Stimulated activated memory B cell treated with anti-CD40 and anti-IgM and Interleukin-4, amounts not matched to agents 10 μg/mL and 1 μg/mL and 100 μg/mL, for 72 hours (primary cell): ENCODE results near the gene SMAD7.

Experiments used
- ATAC-seq: fragments of 150-1000 bp; cut with Tn5 transposase; 2 replicates; pipeline ENCODE4 v1.10.0; 2021
- H3K27ac Mint-ChIP-seq: one replicate; pipeline ENCODE4 v1.8.0; 2022; ENCODE audit warnings: mild to moderate bottlenecking, mixed read lengths
- H3K27me3 Mint-ChIP-seq: one replicate; pipeline ENCODE4 v1.8.0; 2022; ENCODE audit warnings: mixed read lengths
- H3K36me3 Mint-ChIP-seq: one replicate; pipeline ENCODE4 v1.8.0; 2022; ENCODE audit warnings: mixed read lengths
- H3K4me1 Mint-ChIP-seq: one replicate; pipeline ENCODE4 v1.8.0; 2022; ENCODE audit warnings: mixed read lengths
- H3K4me3 Mint-ChIP-seq: one replicate; pipeline ENCODE4 v1.8.0; 2022; ENCODE audit warnings: mild to moderate bottlenecking, moderate library complexity, mixed read lengths
- H3K9me3 Mint-ChIP-seq: one replicate; pipeline ENCODE4 v1.8.0; 2022; ENCODE audit warnings: mixed read lengths

Gene SMAD7

GRCh38 chr18:48957136-48957535 is 6.4 kb upstream of the SMAD7 start:
- ATAC-seq: no peak
- H3K4me1 Mint-ChIP-seq: peaks cover 7% of the 10 kb centered on the region
- H3K9me3 Mint-ChIP-seq: no peaks in the 10 kb centered on the region
- H3K36me3 Mint-ChIP-seq: no peaks in the 10 kb centered on the region
- no peak overlapping the region for H3K27ac Mint-ChIP-seq
- no peak overlapping the region for H3K4me3 Mint-ChIP-seq
- H3K27me3 Mint-ChIP-seq: peaks cover 2% of the 10 kb centered on the region

- H3K36me3 Mint-ChIP-seq: no peaks in the 10 kb centered on the region
- H3K4me3 Mint-ChIP-seq: no peak overlapping the region
- peaks cover 7% of the 10 kb centered on the region for H3K4me1 Mint-ChIP-seq
- H3K27ac Mint-ChIP-seq: peak overlapping the region; percentile 68
- ATAC-seq: no peak
- H3K9me3 Mint-ChIP-seq: no peaks in the 10 kb centered on the region
- no peaks in the 10 kb centered on the region for H3K27me3 Mint-ChIP-seq
Measured at GRCh38 chr18:48956356-48956755, 5.6 kb upstream of the SMAD7 start.

- H3K4me1 Mint-ChIP-seq: peaks cover 7% of the 10 kb centered on the region
- no peaks in the 10 kb centered on the region for H3K27me3 Mint-ChIP-seq
- H3K27ac Mint-ChIP-seq: peak overlapping the region; percentile 68
- no peaks in the 10 kb centered on the region for H3K9me3 Mint-ChIP-seq
- no peaks in the 10 kb centered on the region for H3K36me3 Mint-ChIP-seq
- no peak for ATAC-seq
- H3K4me3 Mint-ChIP-seq: no peak overlapping the region
Measured at GRCh38 chr18:48955830-48956261, 5.1 kb upstream of the SMAD7 start.

- Mint-ChIP-seq H3K4me1 (peaks cover 7% of the 10 kb centered on the region), H3K27me3 (no peaks in the 10 kb centered on the region), H3K27ac (peak overlapping the region; percentile 68), H3K9me3 (no peaks in the 10 kb centered on the region), H3K36me3 (no peaks in the 10 kb centered on the region), H3K4me3 (no peak overlapping the region)
- no peak for ATAC-seq
Measured at GRCh38 chr18:48954886-48955819, 4.4 kb upstream of the SMAD7 start.

- Mint-ChIP-seq H3K4me1 (peaks cover 19% of the 10 kb centered on the region), H3K27ac (peak overlapping the region; percentile 100), H3K27me3 (no peaks in the 10 kb centered on the region), H3K9me3 (no peaks in the 10 kb centered on the region), H3K36me3 (peaks cover 11% of the 10 kb centered on the region), H3K4me3 (peak overlapping the region; percentile 98)
- no peak for ATAC-seq
Measured at GRCh38 chr18:48953104-48953706, 2.4 kb upstream of the SMAD7 start.

GRCh38 chr18:48952287-48953103 is 1.7 kb upstream of the SMAD7 start:
- no peaks in the 10 kb centered on the region for H3K9me3 Mint-ChIP-seq
- H3K27me3 Mint-ChIP-seq: no peaks in the 10 kb centered on the region
- peak overlapping the region; percentile 98 for H3K4me3 Mint-ChIP-seq
- H3K4me1 Mint-ChIP-seq: peaks cover 27% of the 10 kb centered on the region
- peak overlapping the region; percentile 100 for H3K27ac Mint-ChIP-seq
- peaks cover 18% of the 10 kb centered on the region for H3K36me3 Mint-ChIP-seq
- peak; percentile 61 for ATAC-seq

DNA sequence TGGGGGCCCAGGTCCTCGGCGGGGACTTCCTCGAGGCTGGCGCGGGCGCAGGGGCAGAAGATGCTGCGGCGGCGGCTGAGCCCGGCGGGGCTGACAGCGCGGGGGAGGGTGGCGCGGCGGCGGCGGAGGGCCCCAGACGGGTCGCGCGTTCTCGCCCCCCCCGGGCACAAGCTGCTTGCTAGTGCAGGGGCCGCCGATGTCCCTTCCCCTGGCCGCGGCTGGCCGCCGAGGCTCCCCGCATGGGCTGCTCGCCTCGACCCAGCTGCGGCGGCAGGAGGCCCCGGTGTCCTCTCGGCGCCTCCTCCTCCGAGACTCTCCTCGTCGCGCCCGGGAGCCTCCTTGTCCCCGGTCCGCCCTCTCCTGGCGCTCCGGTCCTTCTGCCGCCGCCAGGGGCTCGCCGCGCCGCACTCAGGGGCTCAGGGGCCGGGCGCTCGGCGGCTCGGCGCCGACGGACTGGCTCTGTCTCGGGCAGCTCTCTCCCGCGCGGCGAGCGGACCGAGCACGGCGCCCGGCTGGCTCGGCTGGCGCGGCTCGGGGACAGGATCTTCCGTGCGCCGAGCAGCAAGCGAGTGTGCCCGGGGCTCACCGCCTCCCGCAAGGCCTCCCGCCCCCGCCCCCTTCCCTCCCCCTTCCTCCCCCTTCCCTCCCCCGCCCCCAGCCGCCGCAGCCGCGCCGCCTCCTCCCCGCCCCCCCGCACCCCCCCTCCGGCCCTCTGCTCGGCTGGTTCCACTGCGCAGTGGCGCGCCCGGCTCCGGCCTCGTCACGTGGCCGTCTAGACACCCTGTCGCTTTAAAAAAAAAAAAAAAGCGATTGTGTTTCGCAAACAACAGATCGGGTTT is 902 bp upstream of the SMAD7 start:
- peaks cover 26% of the 10 kb centered on the region for H3K36me3 Mint-ChIP-seq
- ATAC-seq: peak; percentile 75
- H3K4me3 Mint-ChIP-seq: peak overlapping the region; percentile 98
- H3K27ac Mint-ChIP-seq: peak overlapping the region; percentile 100
- no peaks in the 10 kb centered on the region for H3K27me3 Mint-ChIP-seq
- no peaks in the 10 kb centered on the region for H3K9me3 Mint-ChIP-seq
- peaks cover 35% of the 10 kb centered on the region for H3K4me1 Mint-ChIP-seq

GRCh38 chr18:48949606-48950535 is 894 bp downstream of the SMAD7 start:
- H3K27me3 Mint-ChIP-seq: no peaks in the 10 kb centered on the region
- H3K9me3 Mint-ChIP-seq: no peaks in the 10 kb centered on the region
- ATAC-seq: peak; percentile 24
- H3K4me1 Mint-ChIP-seq: peaks cover 46% of the 10 kb centered on the region
- peak overlapping the region; percentile 100 for H3K27ac Mint-ChIP-seq
- peaks cover 34% of the 10 kb centered on the region for H3K36me3 Mint-ChIP-seq
- peak overlapping the region; percentile 100 for H3K4me3 Mint-ChIP-seq

DNA sequence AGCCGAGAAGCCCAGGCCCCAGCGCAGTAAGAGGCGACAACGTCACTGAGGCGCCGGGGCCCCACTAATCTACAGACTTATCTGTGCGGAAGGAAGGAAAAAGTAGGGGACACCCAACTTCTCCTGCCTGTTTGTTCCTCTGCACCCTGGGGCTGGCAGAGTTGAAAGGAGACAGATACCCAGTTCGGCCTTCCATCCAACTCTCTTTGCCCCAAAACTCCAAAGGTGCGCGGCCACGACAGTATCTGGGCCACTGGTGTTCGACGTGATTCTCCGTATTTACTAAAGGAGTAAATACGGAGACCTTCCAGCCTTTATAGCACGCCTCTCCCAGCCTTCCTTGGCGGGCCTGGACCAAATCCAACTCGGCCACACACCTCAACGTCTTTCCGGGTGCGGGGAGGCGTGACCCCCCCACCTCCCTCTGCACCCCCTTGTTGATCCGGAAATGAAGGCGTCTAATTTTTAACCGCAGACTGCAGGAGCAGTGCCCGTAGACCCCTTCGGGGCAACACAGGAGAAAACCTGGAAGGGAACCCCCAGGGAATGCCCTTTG is 1.6 kb downstream of the SMAD7 start:
- Mint-ChIP-seq H3K4me1 (peaks cover 53% of the 10 kb centered on the region), H3K36me3 (peaks cover 41% of the 10 kb centered on the region), H3K27me3 (no peaks in the 10 kb centered on the region), H3K4me3 (peak overlapping the region; percentile 100), H3K9me3 (no peaks in the 10 kb centered on the region), H3K27ac (peak overlapping the region; percentile 100)
- ATAC-seq: no peak

GRCh38 chr18:48948112-48949049 is 2.4 kb downstream of the SMAD7 start:
- Mint-ChIP-seq H3K4me3 (peak overlapping the region; percentile 100), H3K36me3 (peaks cover 49% of the 10 kb centered on the region), H3K27ac (peak overlapping the region; percentile 100), H3K27me3 (no peaks in the 10 kb centered on the region), H3K9me3 (no peaks in the 10 kb centered on the region), H3K4me1 (peaks cover 61% of the 10 kb centered on the region)
- peak; percentile 1 for ATAC-seq

DNA sequence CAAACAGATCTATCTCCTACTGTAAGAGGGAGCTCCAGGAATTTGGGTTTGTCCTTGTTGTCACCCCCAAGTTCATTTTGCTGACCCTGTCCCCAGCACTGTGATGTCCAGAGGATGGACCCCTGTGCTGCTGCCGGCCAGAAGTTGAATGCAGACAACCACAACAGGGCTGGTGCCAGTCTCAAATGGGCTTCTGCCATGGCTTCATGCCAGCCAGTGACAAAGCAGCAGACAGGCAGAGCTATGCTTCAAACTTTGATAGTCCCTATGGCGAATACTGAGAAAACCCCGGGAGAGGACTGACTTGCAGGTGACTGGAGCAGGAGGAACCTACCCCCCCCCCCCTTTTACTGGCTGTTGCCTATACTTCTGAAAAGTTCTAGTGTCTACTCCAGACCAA is 3.2 kb downstream of the SMAD7 start:
- H3K4me3 Mint-ChIP-seq: peak overlapping the region; percentile 100
- peaks cover 69% of the 10 kb centered on the region for H3K4me1 Mint-ChIP-seq
- no peak for ATAC-seq
- H3K27ac Mint-ChIP-seq: peak overlapping the region; percentile 100
- no peaks in the 10 kb centered on the region for H3K9me3 Mint-ChIP-seq
- H3K36me3 Mint-ChIP-seq: peaks cover 53% of the 10 kb centered on the region
- no peaks in the 10 kb centered on the region for H3K27me3 Mint-ChIP-seq

- peak overlapping the region; percentile 100 for H3K27ac Mint-ChIP-seq
- H3K36me3 Mint-ChIP-seq: peaks cover 57% of the 10 kb centered on the region
- H3K4me1 Mint-ChIP-seq: peaks cover 74% of the 10 kb centered on the region
- H3K4me3 Mint-ChIP-seq: peak overlapping the region; percentile 100
- no peak for ATAC-seq
- no peaks in the 10 kb centered on the region for H3K9me3 Mint-ChIP-seq
- H3K27me3 Mint-ChIP-seq: no peaks in the 10 kb centered on the region
Measured at GRCh38 chr18:48947092-48947491, 3.7 kb downstream of the SMAD7 start.
